GM12878 (cell line): Measurements from ENCODE around the gene TNNT1. TPM values are rescaled to one million over a fixed set of nuclear protein-coding genes. Genes with fewer than 3 reads are reported as not detected.
A peak's percentile ranks its signal among the peaks of the same experiment; 100 is the strongest.

ENCODE experiments used
- ATAC-seq: fragments of 200-7000 bp; cut with Tn5 transposase; 3 replicates; pipeline ENCODE4 v1.9.1; 2020; ENCODE audit warnings: mild to moderate bottlenecking, moderate library complexity
- BruUV-seq: library from RNA; stranded (reverse); fragments of 400-500 nt; replicated peaks from 2 replicates; lab custom pipeline; 2021; lab: Mats Ljungman, UMichigan
- CTCF ChIA-PET: fragments of 300-600 bp; sonication (Branson Sonifier 250); formaldehyde crosslinking; extraction: SDS; loops from one replicate; lab custom pipeline; 2021; ENCODE audit warnings: inconsistent platforms; lab: Yijun Ruan, JAX
- POLR2A ChIA-PET: fragments of 350-600 bp; formaldehyde crosslinking; extraction: SDS; loops from one replicate; lab custom pipeline; 2021; ENCODE audit warnings: inconsistent platforms; lab: Charles Lee
- RAD21 ChIA-PET: fragments of 300-600 bp; sonication (Branson Sonifier 250); formaldehyde crosslinking; loops from one replicate; lab custom pipeline; 2023; ENCODE audit warnings: antibody characterized with exemption; ENCODE audit not compliant: unreplicated experiment; lab: Charles Lee
- SMC1A ChIA-PET: fragments of 300-600 bp; sonication (Branson Sonifier 250); formaldehyde crosslinking; loops from one replicate; lab custom pipeline; 2023; ENCODE audit not compliant: unreplicated experiment, uncharacterized antibody; lab: Charles Lee
- DNase-seq: peaks from one replicate; pipeline ENCODE4 v3.0.0-alpha.2; 2011; ENCODE audit warnings: low read depth, low spot score
- FAIRE-seq: peaks from 3 replicates; lab custom pipeline; 2011; peaks lifted over from hg19 to GRCh38; lab: Jason Lieb, UNC
- H2AFZ ChIP-seq: 2 replicates; pipeline ENCODE4 v1.6.0; 2011; ENCODE audit warnings: low read depth, low read length, control low read depth; ENCODE audit not compliant: control insufficient read depth
- H3K27ac ChIP-seq: 2 replicates; pipeline ENCODE4 v1.5.1; 2011; ENCODE audit warnings: control low read depth; ENCODE audit not compliant: control insufficient read depth, insufficient read depth
- H3K27me3 ChIP-seq, 2 experiments: replicated peaks in 1 of 2; 2 replicates each; pipeline versions ENCODE4 v1.6.0 to v1.6.1; 2011; ENCODE audit warnings: low read length in 1 of 2; ENCODE audit not compliant: control insufficient read depth in 2 of 2, insufficient read depth in 2 of 2
- H3K36me3 ChIP-seq, 2 experiments: 2 replicates each; pipeline ENCODE4 v1.5.1; 2011; ENCODE audit warnings: low read length in 1 of 2; ENCODE audit not compliant: control insufficient read depth in 2 of 2, insufficient read depth in 2 of 2
- H3K4me1 ChIP-seq: 2 replicates; pipeline ENCODE4 v1.6.1; 2011; ENCODE audit warnings: mild to moderate bottlenecking, low read length, moderate library complexity, mixed read lengths; ENCODE audit not compliant: control insufficient read depth, insufficient read depth
- H3K4me2 ChIP-seq: 2 replicates; pipeline ENCODE4 v1.6.0; 2011; ENCODE audit warnings: control low read depth; ENCODE audit not compliant: control insufficient read depth, insufficient read depth
- H3K4me3 ChIP-seq: fragments of 200-600 bp; sonication (generic); 2 replicates; pipeline ENCODE4 v1.5.1; 2016
- H3K79me2 ChIP-seq: 2 replicates; pipeline ENCODE4 v1.6.0; 2011; ENCODE audit warnings: low read length; ENCODE audit not compliant: control insufficient read depth, insufficient read depth
- H3K9ac ChIP-seq: 2 replicates; pipeline ENCODE4 v1.8.0; 2011; ENCODE audit warnings: low read length, control low read depth, mixed read lengths; ENCODE audit not compliant: control insufficient read depth, insufficient read depth
- H3K9me3 ChIP-seq: replicated peaks from 3 replicates; pipeline ENCODE4 v1.5.1; 2011; ENCODE audit warnings: mild to moderate bottlenecking, low read length; ENCODE audit not compliant: control insufficient read depth, insufficient read depth
- H4K20me1 ChIP-seq: 2 replicates; pipeline ENCODE4 v1.6.0; 2011; ENCODE audit not compliant: control insufficient read depth, insufficient read depth
- ETV6 ChIP-seq, 2 experiments: fragments of 450-650 bp in 1 of 2; IDR thresholded peaks in 1 of 2; conservative IDR thresholded peaks in 1 of 2; 2 replicates each; pipeline ENCODE4 v1.6.1; 2014; ENCODE audit warnings: antibody characterized with exemption in 1 of 2, borderline replicate concordance in 1 of 2, low read depth in 1 of 2, mild to moderate bottlenecking in 1 of 2, moderate library complexity in 1 of 2
- EZH2 ChIP-seq: IDR thresholded peaks from 2 replicates; pipeline ENCODE4 v1.6.1; 2012; ENCODE audit warnings: low read depth, mild to moderate bottlenecking, control low read depth, inconsistent platforms, low read length, borderline replicate concordance; ENCODE audit not compliant: control insufficient read depth
- HDGF ChIP-seq: fragments of 450-650 bp; IDR thresholded peaks from 2 replicates; pipeline ENCODE4 v1.6.1; 2016; ENCODE audit warnings: antibody characterized with exemption
- IKZF1 ChIP-seq: fragments of 450-650 bp; conservative IDR thresholded peaks from 2 replicates; pipeline ENCODE4 v1.6.1; 2017; ENCODE audit warnings: antibody characterized with exemption, mild to moderate bottlenecking
- LARP7 ChIP-seq: fragments of 450-650 bp; IDR thresholded peaks from 2 replicates; pipeline ENCODE4 v1.6.1; 2017; ENCODE audit warnings: mild to moderate bottlenecking
- MLLT1 ChIP-seq: fragments of 450-650 bp; IDR thresholded peaks from 2 replicates; pipeline ENCODE4 v1.6.1; 2016; ENCODE audit warnings: mild to moderate bottlenecking
- POU2F2 ChIP-seq: IDR thresholded peaks from 3 replicates; pipeline ENCODE4 v1.6.1; 2011; ENCODE audit warnings: low read depth, mild to moderate bottlenecking, low read length, borderline replicate concordance
- PRDM15 ChIP-seq: fragments of 450-650 bp; formaldehyde crosslinking; IDR thresholded peaks from 2 replicates; pipeline ENCODE4 v1.4.0; 2020; ENCODE audit warnings: mild to moderate bottlenecking, moderate library complexity
- SMC3 ChIP-seq: IDR thresholded peaks from 2 replicates; pipeline ENCODE4 v1.6.1; 2011; ENCODE audit warnings: low read length, improper control_type of control experiment, borderline replicate concordance
- TAF1 ChIP-seq: IDR thresholded peaks from 2 replicates; pipeline ENCODE4 v1.6.1; 2011; ENCODE audit warnings: mild to moderate bottlenecking, low read depth, low read length, borderline replicate concordance
- TCF3 ChIP-seq: IDR thresholded peaks from 2 replicates; pipeline ENCODE4 v1.6.1; 2012; ENCODE audit warnings: low read depth, mild to moderate bottlenecking, low read length, borderline replicate concordance; ENCODE audit not compliant: insufficient read depth
- ZNF274 ChIP-seq: IDR thresholded peaks from one replicate; pipeline ENCODE4 v1.8.0; 2011; ENCODE audit not compliant: insufficient read length, insufficient read depth
- ZNF622 ChIP-seq: fragments of 450-650 bp; IDR thresholded peaks from 2 replicates; pipeline ENCODE4 v1.6.1; 2017; ENCODE audit warnings: mild to moderate bottlenecking, inconsistent platforms
- WGBS: methylation state at CpG from one replicate; pipeline ENCODE4 v1.1.6; 2016; ENCODE audit warnings: low lambda C conversion rate; ENCODE audit not compliant: insufficient replicate concordance, insufficient coverage; ENCODE audit errors: missing lambda C conversion rate; 5-methylcytosine and 5-hydroxymethylcytosine counted together
- in situ Hi-C: fragments of 300-500 bp; cut with MboI; formaldehyde crosslinking; loops from 9 replicates; pipeline ENCODE4 v1.14.3; 2018; ENCODE audit warnings: mixed read lengths
- intact Hi-C: fragments of 100-400 bp; cut with micrococcal nuclease; formaldehyde crosslinking; loops from one replicate; pipeline ENCODE4 v1.14.2; 2022; ENCODE audit not compliant: unreplicated experiment
- polyA plus RNA-seq, 11 experiments: library from polyadenylated mRNA; depleted of rRNA in 4 of 11; unstranded in 6 of 11; stranded (reverse) in 5 of 11; fragments of >200 nt; fragmentation: Nextera tagmentation in 4 of 11; fragmentation: Illumina TruSeq in 1 of 11; extraction: Ambion mirVana in 4 of 11; extraction: Trizol in 1 of 11; gene quantifications; 1 replicate in 1 of 11; 2 replicates in 10 of 11; pipeline versions ENCODE4 v1.2.1 to v1.2.3, GENCODE V29; 2011 to 2016; ENCODE audit warnings: inconsistent platforms in 2 of 11, missing spikeins in 2 of 11, low read depth in 1 of 11
- total RNA-seq, 4 experiments: library from RNA; depleted of rRNA in 3 of 4; stranded (reverse); fragments of >200 nt in 3 of 4; fragmentation: Illumina TruSeq in 1 of 4; extraction: Trizol in 1 of 4; gene quantifications; 2 replicates each; pipeline versions ENCODE4 v1.2.1 to v1.2.3, GENCODE V29; 2013 to 2021
- TF ChIP-seq, protein P1 (sequence below): fragments of 450-650 bp; IDR thresholded peaks from 2 replicates; pipeline ENCODE4 v1.6.1; 2016; ENCODE audit warnings: mild to moderate bottlenecking, moderate library complexity, borderline replicate concordance

Gene TNNT1
- total and polyA plus RNA-seq, 10 of the 15 experiments (the other 5 are each of a cell fraction or from before 2014, with no cell fraction given), result 0.26 to 0.62 (median 0.37) TPM; not detected in 7

GRCh38 chr19:55116232-55116858, 32.7 kb downstream of the TNNT1 start:
- POLR2A ChIA-PET, result interaction anchor here (1.0 kb wide), 1 partner anchor 223 kb away, joined by 3 read pairs; the partner anchor contains the start of gene KMT5C
- peak; percentile 72 for ATAC-seq
- Histone ChIP-seq H2AFZ (peak overlapping the region; percentile 40), H4K20me1 (peaks cover 3% of the 10 kb centered on the region; the same call in 1 of the 2 replicates), H3K79me2 (peaks cover 38% of the 10 kb centered on the region), H3K4me1 (peaks cover 19% of the 10 kb centered on the region), H3K27me3 (no peaks in the 10 kb centered on the region), H3K4me3 (peak overlapping the region; percentile 97), H3K36me3 (peaks cover 0 to 2% of the 10 kb centered on the region in 2 experiments; a peak in 1 of 4 replicates), H3K27ac (peak overlapping the region; percentile 74), H3K9me3 (no peaks in the 10 kb centered on the region), H3K4me2 (peak overlapping the region; percentile 90), H3K9ac (peak overlapping the region; percentile 68)
- CTCF ChIA-PET, result no interaction called here
- BruUV-seq, result no TSS peak
- DNase-seq, result no peak
- intact Hi-C loops (no loop called here), in situ Hi-C loops (no loop called here)
- FAIRE-seq, result peak; percentile 79
- RAD21 ChIA-PET, result no interaction called here
- WGBS, result 1% methylated on average over 24 of the region's 25 CpGs
- SMC1A ChIA-PET, result interaction anchor here (0.7 to 1.1 kb wide), 2 partner anchors 135 to 144 kb away, joined by 3 read pairs; no protein-coding TSS in a partner anchor
- TF ChIP-seq EZH2 (no peak), IKZF1 (peak; percentile 61), TAF1 (no peak), HDGF (peak; percentile 69; the same call in 1 of the 2 replicates), ETV6 (conservative IDR thresholded peaks at IDR 0.05 in 1 of 2, IDR thresholded peaks at IDR 0.05 in 1 of 2; ENCODE audit: borderline replicate concordance in 1 of 2, low read depth in 1 of 2) (0 out of 4 replicates have a peak, but pooled peaks of 1 of the 2 experiments have one; percentile 21), LARP7 (no peak), SMC3 (no peak), PRDM15 (CRISPR knock-in tag) (no peak), TCF3 (no peak), ZNF622 (no peak), MLLT1 (no peak), POU2F2 (no peak), ZNF274 (no peak)
- TF ChIP-seq, protein P1, sequence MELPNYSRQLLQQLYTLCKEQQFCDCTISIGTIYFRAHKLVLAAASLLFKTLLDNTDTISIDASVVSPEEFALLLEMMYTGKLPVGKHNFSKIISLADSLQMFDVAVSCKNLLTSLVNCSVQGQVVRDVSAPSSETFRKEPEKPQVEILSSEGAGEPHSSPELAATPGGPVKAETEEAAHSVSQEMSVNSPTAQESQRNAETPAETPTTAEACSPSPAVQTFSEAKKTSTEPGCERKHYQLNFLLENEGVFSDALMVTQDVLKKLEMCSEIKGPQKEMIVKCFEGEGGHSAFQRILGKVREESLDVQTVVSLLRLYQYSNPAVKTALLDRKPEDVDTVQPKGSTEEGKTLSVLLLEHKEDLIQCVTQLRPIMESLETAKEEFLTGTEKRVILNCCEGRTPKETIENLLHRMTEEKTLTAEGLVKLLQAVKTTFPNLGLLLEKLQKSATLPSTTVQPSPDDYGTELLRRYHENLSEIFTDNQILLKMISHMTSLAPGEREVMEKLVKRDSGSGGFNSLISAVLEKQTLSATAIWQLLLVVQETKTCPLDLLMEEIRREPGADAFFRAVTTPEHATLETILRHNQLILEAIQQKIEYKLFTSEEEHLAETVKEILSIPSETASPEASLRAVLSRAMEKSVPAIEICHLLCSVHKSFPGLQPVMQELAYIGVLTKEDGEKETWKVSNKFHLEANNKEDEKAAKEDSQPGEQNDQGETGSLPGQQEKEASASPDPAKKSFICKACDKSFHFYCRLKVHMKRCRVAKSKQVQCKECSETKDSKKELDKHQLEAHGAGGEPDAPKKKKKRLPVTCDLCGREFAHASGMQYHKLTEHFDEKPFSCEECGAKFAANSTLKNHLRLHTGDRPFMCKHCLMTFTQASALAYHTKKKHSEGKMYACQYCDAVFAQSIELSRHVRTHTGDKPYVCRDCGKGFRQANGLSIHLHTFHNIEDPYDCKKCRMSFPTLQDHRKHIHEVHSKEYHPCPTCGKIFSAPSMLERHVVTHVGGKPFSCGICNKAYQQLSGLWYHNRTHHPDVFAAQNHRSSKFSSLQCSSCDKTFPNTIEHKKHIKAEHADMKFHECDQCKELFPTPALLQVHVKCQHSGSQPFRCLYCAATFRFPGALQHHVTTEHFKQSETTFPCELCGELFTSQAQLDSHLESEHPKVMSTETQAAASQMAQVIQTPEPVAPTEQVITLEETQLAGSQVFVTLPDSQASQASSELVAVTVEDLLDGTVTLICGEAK, result peak; percentile 57; the same call in 1 of the 2 replicates
